Hepatocyte (in vitro differentiated cells): ENCODE measurements around the gene REG3G. TPM values are rescaled to one million over a fixed set of nuclear protein-coding genes. Genes with fewer than 3 reads are reported as not detected.

Experiments
- DNase-seq: peaks from one replicate; pipeline ENCODE4 v3.0.0-alpha.2; 2016; ENCODE audit warnings: low spot score
- H2AFZ ChIP-seq: fragments of 200-600 bp; sonication (generic); 2 replicates; pipeline ENCODE4 v1.6.0; 2016; ENCODE audit warnings: antibody characterized with exemption, mild to moderate bottlenecking
- H3K27ac ChIP-seq: fragments of 200-600 bp; sonication (generic); 2 replicates; pipeline ENCODE4 v1.5.1; 2016; ENCODE audit warnings: mild to moderate bottlenecking
- H3K27me3 ChIP-seq: fragments of 200-600 bp; sonication (generic); 2 replicates; pipeline ENCODE4 v1.6.1; 2016
- H3K36me3 ChIP-seq: fragments of 200-600 bp; sonication (generic); replicated peaks from 2 replicates; pipeline ENCODE4 v1.5.1; 2016; ENCODE audit warnings: low read depth; ENCODE audit not compliant: insufficient read depth
- H3K4me1 ChIP-seq: fragments of 200-600 bp; sonication (generic); 2 replicates; pipeline ENCODE4 v1.5.1; 2016; ENCODE audit warnings: mild to moderate bottlenecking, moderate library complexity; ENCODE audit not compliant: insufficient read depth
- H3K4me2 ChIP-seq: fragments of 200-600 bp; sonication (generic); 2 replicates; pipeline ENCODE4 v1.6.0; 2016
- H3K4me3 ChIP-seq: fragments of 200-600 bp; sonication (generic); 2 replicates; pipeline ENCODE4 v1.5.1; 2016; ENCODE audit warnings: mild to moderate bottlenecking
- H3K79me2 ChIP-seq: fragments of 200-600 bp; sonication (generic); 2 replicates; pipeline ENCODE4 v1.6.0; 2017; ENCODE audit warnings: mild to moderate bottlenecking
- H3K9me2 ChIP-seq: fragments of 200-600 bp; sonication (generic); replicated peaks from 2 replicates; pipeline ENCODE4 v1.6.0; 2017; ENCODE audit warnings: mild to moderate bottlenecking; ENCODE audit not compliant: insufficient read depth
- H3K9me3 ChIP-seq: fragments of 200-600 bp; sonication (generic); 2 replicates; pipeline ENCODE4 v1.5.1; 2016; ENCODE audit warnings: low read depth, mild to moderate bottlenecking
- H4K20me1 ChIP-seq: fragments of 200-600 bp; sonication (generic); 2 replicates; pipeline ENCODE4 v1.6.0; 2016; ENCODE audit warnings: mild to moderate bottlenecking; ENCODE audit not compliant: insufficient read depth, poor library complexity, severe bottlenecking
- CTCF ChIP-seq: fragments of 200-600 bp; sonication (generic); IDR thresholded peaks from 2 replicates; pipeline ENCODE4 v1.5.1; 2016; ENCODE audit warnings: antibody characterized with exemption, mild to moderate bottlenecking; ENCODE audit not compliant: poor library complexity
- EZH2 ChIP-seq: fragments of 200-600 bp; sonication (generic); IDR thresholded peaks from 2 replicates; pipeline ENCODE4 v1.6.1; 2016; ENCODE audit warnings: antibody characterized with exemption, mild to moderate bottlenecking, borderline replicate concordance
- EZH2phosphoT487 ChIP-seq: fragments of 200-600 bp; sonication (generic); IDR thresholded peaks from one replicate; pipeline ENCODE4 v1.6.1; 2018; ENCODE audit warnings: antibody characterized with exemption, mild to moderate bottlenecking, low read depth, moderate library complexity; ENCODE audit not compliant: unreplicated experiment, severe bottlenecking
- WGBS: methylation state at CpG from one replicate; pipeline ENCODE4 v1.1.6; 2016; ENCODE audit warnings: low lambda C conversion rate; ENCODE audit errors: missing lambda C conversion rate; 5-methylcytosine and 5-hydroxymethylcytosine counted together
- polyA plus RNA-seq: library from polyadenylated mRNA; unstranded; fragments of >200 nt; fragmentation: Nextera tagmentation; extraction: Ambion mirVana; gene quantifications from 2 replicates; pipeline ENCODE4 v1.2.1, GENCODE V29; 2016
- total RNA-seq: library from RNA; depleted of rRNA; stranded (reverse); fragments of >200 nt; gene quantifications from 2 replicates; pipeline ENCODE4 v1.2.3, GENCODE V29; 2014

The REG3G gene
- total and polyA plus RNA-seq, 2 experiments from 2014 or later, result 0.30 to 1.3 TPM

- no peaks in the 10 kb centered on the region for H3K27me3 ChIP-seq
- no peaks in the 10 kb centered on the region for H3K4me1 ChIP-seq
- no peaks in the 10 kb centered on the region for H3K9me2 ChIP-seq
- no peak for TF ChIP-seq EZH2
- TF ChIP-seq CTCF, result no peak
- no peak for TF ChIP-seq EZH2phosphoT487
- H3K36me3 ChIP-seq, result no peaks in the 10 kb centered on the region
- H3K4me2 ChIP-seq, result no peak overlapping the region
- H3K4me3 ChIP-seq, result no peak overlapping the region
- no peak overlapping the region for H2AFZ ChIP-seq
- no peaks in the 10 kb centered on the region for H3K9me3 ChIP-seq
- no peak for DNase-seq
- no peaks in the 10 kb centered on the region for H3K79me2 ChIP-seq
- 51% methylated on average over 3 of the region's 3 CpGs for WGBS
- no peaks in the 10 kb centered on the region for H4K20me1 ChIP-seq
- H3K27ac ChIP-seq, result no peak overlapping the region
Measured at GRCh38 chr2:79005216-79005615, 20.3 kb upstream of the REG3G start.

GRCh38 chr2:79009388-79009787, 16.1 kb upstream of the REG3G start:
- no peak overlapping the region for H2AFZ ChIP-seq

GRCh38 chr2:79011496-79011895, 14.0 kb upstream of the REG3G start:
- TF ChIP-seq EZH2 (no peak), EZH2phosphoT487 (no peak), CTCF (no peak)
- Histone ChIP-seq H3K4me3 (no peak overlapping the region), H3K79me2 (no peaks in the 10 kb centered on the region), H3K36me3 (no peaks in the 10 kb centered on the region), H3K27ac (no peak overlapping the region), H3K9me3 (no peaks in the 10 kb centered on the region), H3K9me2 (no peaks in the 10 kb centered on the region), H4K20me1 (no peaks in the 10 kb centered on the region), H3K4me2 (no peak overlapping the region), H2AFZ (no peak overlapping the region), H3K27me3 (no peaks in the 10 kb centered on the region), H3K4me1 (no peaks in the 10 kb centered on the region)
- no peak for DNase-seq
- 77% methylated on average over 4 of the region's 4 CpGs for WGBS

More at GRCh38 chr2:79009388-79009787, 16.1 kb upstream of the REG3G start:
- Histone ChIP-seq H3K9me3 (no peaks in the 10 kb centered on the region), H3K36me3 (no peaks in the 10 kb centered on the region), H3K79me2 (no peaks in the 10 kb centered on the region), H3K27ac (no peak overlapping the region), H3K4me1 (no peaks in the 10 kb centered on the region), H3K27me3 (no peaks in the 10 kb centered on the region), H4K20me1 (no peaks in the 10 kb centered on the region), H3K4me3 (no peak overlapping the region), H3K4me2 (no peak overlapping the region), H3K9me2 (no peaks in the 10 kb centered on the region)
- no peak for DNase-seq
- TF ChIP-seq EZH2 (no peak), EZH2phosphoT487 (no peak), CTCF (no peak)
- WGBS, result 92% methylated on average over 2 of the region's 2 CpGs

- no peaks in the 10 kb centered on the region for H3K79me2 ChIP-seq
- H3K27ac ChIP-seq, result no peak overlapping the region
- no peaks in the 10 kb centered on the region for H3K9me2 ChIP-seq
- H4K20me1 ChIP-seq, result no peaks in the 10 kb centered on the region
- no peak for TF ChIP-seq EZH2phosphoT487
- no peak for TF ChIP-seq EZH2
- no peak overlapping the region for H2AFZ ChIP-seq
- peaks cover 5% of the 10 kb centered on the region for H3K4me1 ChIP-seq
- H3K27me3 ChIP-seq, result no peaks in the 10 kb centered on the region
- WGBS, result 71% methylated on average over 6 of the region's 6 CpGs
- H3K36me3 ChIP-seq, result no peaks in the 10 kb centered on the region
- no peaks in the 10 kb centered on the region for H3K9me3 ChIP-seq
- no peak overlapping the region for H3K4me3 ChIP-seq
- no peak for DNase-seq
- no peak overlapping the region for H3K4me2 ChIP-seq
Measured at GRCh38 chr2:79013629-79014028, 11.9 kb upstream of the REG3G start.
